GM12878 (cell line): ENCODE results near the gene RFWD3. TPM values are rescaled to one million over a fixed set of nuclear protein-coding genes. Genes with fewer than 3 reads are reported as not detected.

Experiments
- ATAC-seq: fragments of 200-7000 bp; cut with Tn5 transposase; 3 replicates; pipeline ENCODE4 v1.9.1; 2020; ENCODE audit warnings: mild to moderate bottlenecking, moderate library complexity
- BruUV-seq: library from RNA; stranded (reverse); fragments of 400-500 nt; replicated peaks from 2 replicates; lab custom pipeline; 2021; lab: Mats Ljungman, UMichigan
- CTCF ChIA-PET: fragments of 300-600 bp; sonication (Branson Sonifier 250); formaldehyde crosslinking; extraction: SDS; loops from one replicate; lab custom pipeline; 2021; ENCODE audit warnings: inconsistent platforms; lab: Yijun Ruan, JAX
- POLR2A ChIA-PET: fragments of 350-600 bp; formaldehyde crosslinking; extraction: SDS; loops from one replicate; lab custom pipeline; 2021; ENCODE audit warnings: inconsistent platforms; lab: Charles Lee
- RAD21 ChIA-PET: fragments of 300-600 bp; sonication (Branson Sonifier 250); formaldehyde crosslinking; loops from one replicate; lab custom pipeline; 2023; ENCODE audit warnings: antibody characterized with exemption; ENCODE audit not compliant: unreplicated experiment; lab: Charles Lee
- SMC1A ChIA-PET: fragments of 300-600 bp; sonication (Branson Sonifier 250); formaldehyde crosslinking; loops from one replicate; lab custom pipeline; 2023; ENCODE audit not compliant: unreplicated experiment, uncharacterized antibody; lab: Charles Lee
- DNase-seq: peaks from one replicate; pipeline ENCODE4 v3.0.0-alpha.2; 2011; ENCODE audit warnings: low read depth, low spot score
- FAIRE-seq: peaks from 3 replicates; lab custom pipeline; 2011; peaks lifted over from hg19 to GRCh38; lab: Jason Lieb, UNC
- H2AFZ ChIP-seq: 2 replicates; pipeline ENCODE4 v1.6.0; 2011; ENCODE audit warnings: low read depth, low read length, control low read depth; ENCODE audit not compliant: control insufficient read depth
- H3K27ac ChIP-seq: 2 replicates; pipeline ENCODE4 v1.5.1; 2011; ENCODE audit warnings: control low read depth; ENCODE audit not compliant: control insufficient read depth, insufficient read depth
- H3K27me3 ChIP-seq, 2 experiments: replicated peaks in 1 of 2; 2 replicates each; pipeline versions ENCODE4 v1.6.0 to v1.6.1; 2011; ENCODE audit warnings: low read length in 1 of 2; ENCODE audit not compliant: control insufficient read depth in 2 of 2, insufficient read depth in 2 of 2
- H3K36me3 ChIP-seq, 2 experiments: 2 replicates each; pipeline ENCODE4 v1.5.1; 2011; ENCODE audit warnings: low read length in 1 of 2; ENCODE audit not compliant: control insufficient read depth in 2 of 2, insufficient read depth in 2 of 2
- H3K4me1 ChIP-seq: 2 replicates; pipeline ENCODE4 v1.6.1; 2011; ENCODE audit warnings: mild to moderate bottlenecking, low read length, moderate library complexity, mixed read lengths; ENCODE audit not compliant: control insufficient read depth, insufficient read depth
- H3K4me2 ChIP-seq: 2 replicates; pipeline ENCODE4 v1.6.0; 2011; ENCODE audit warnings: control low read depth; ENCODE audit not compliant: control insufficient read depth, insufficient read depth
- H3K4me3 ChIP-seq: fragments of 200-600 bp; sonication (generic); 2 replicates; pipeline ENCODE4 v1.5.1; 2016
- H3K79me2 ChIP-seq: 2 replicates; pipeline ENCODE4 v1.6.0; 2011; ENCODE audit warnings: low read length; ENCODE audit not compliant: control insufficient read depth, insufficient read depth
- H3K9ac ChIP-seq: 2 replicates; pipeline ENCODE4 v1.8.0; 2011; ENCODE audit warnings: low read length, control low read depth, mixed read lengths; ENCODE audit not compliant: control insufficient read depth, insufficient read depth
- H3K9me3 ChIP-seq: replicated peaks from 3 replicates; pipeline ENCODE4 v1.5.1; 2011; ENCODE audit warnings: mild to moderate bottlenecking, low read length; ENCODE audit not compliant: control insufficient read depth, insufficient read depth
- H4K20me1 ChIP-seq: 2 replicates; pipeline ENCODE4 v1.6.0; 2011; ENCODE audit not compliant: control insufficient read depth, insufficient read depth
- CEBPB ChIP-seq, 2 experiments: fragments of 150-350 bp in 1 of 2; IDR thresholded peaks; 2 replicates each; pipeline ENCODE4 v1.6.1; 2012 to 2014; ENCODE audit warnings: low read depth in 2 of 2, low read length in 2 of 2, borderline replicate concordance in 1 of 2, inconsistent platforms in 1 of 2
- CEBPZ ChIP-seq: fragments of 150-350 bp; IDR thresholded peaks from 2 replicates; pipeline ENCODE4 v1.6.1; 2016; ENCODE audit warnings: low read depth, low read length
- CHD2 ChIP-seq: IDR thresholded peaks from 2 replicates; pipeline ENCODE4 v1.6.1; 2011; ENCODE audit warnings: low read depth, low read length, improper control_type of control experiment, borderline replicate concordance
- CREM ChIP-seq: IDR thresholded peaks from 2 replicates; pipeline ENCODE4 v1.6.1; 2014; ENCODE audit warnings: antibody characterized with exemption, low read depth
- EED ChIP-seq: sonication (generic); IDR thresholded peaks from 2 replicates; pipeline ENCODE4 v1.6.1; 2016; ENCODE audit warnings: antibody characterized with exemption, low read depth
- KLF5 ChIP-seq: fragments of 450-650 bp; IDR thresholded peaks from 2 replicates; pipeline ENCODE4 v1.6.1; 2014; ENCODE audit warnings: mild to moderate bottlenecking; ENCODE audit not compliant: partially characterized antibody
- LARP7 ChIP-seq: fragments of 450-650 bp; IDR thresholded peaks from 2 replicates; pipeline ENCODE4 v1.6.1; 2017; ENCODE audit warnings: mild to moderate bottlenecking
- MLLT1 ChIP-seq: fragments of 450-650 bp; IDR thresholded peaks from 2 replicates; pipeline ENCODE4 v1.6.1; 2016; ENCODE audit warnings: mild to moderate bottlenecking
- RAD51 ChIP-seq: fragments of 450-650 bp; IDR thresholded peaks from 2 replicates; pipeline ENCODE4 v1.6.1; 2016; ENCODE audit warnings: moderate library complexity, mild to moderate bottlenecking, inconsistent platforms
- RCOR1 ChIP-seq: conservative IDR thresholded peaks from 2 replicates; pipeline ENCODE4 v1.6.1; 2012; ENCODE audit warnings: low read depth, low read length, improper control_type of control experiment
- SMAD1 ChIP-seq: fragments of 450-650 bp; IDR thresholded peaks from 2 replicates; pipeline ENCODE4 v1.6.1; 2018; ENCODE audit warnings: mild to moderate bottlenecking, low read depth; ENCODE audit not compliant: partially characterized antibody
- SREBF2 ChIP-seq: IDR thresholded peaks from 2 replicates; pipeline ENCODE4 v1.6.1; 2012; ENCODE audit warnings: mild to moderate bottlenecking, low read length
- ZNF274 ChIP-seq: IDR thresholded peaks from one replicate; pipeline ENCODE4 v1.8.0; 2011; ENCODE audit not compliant: insufficient read length, insufficient read depth
- WGBS: methylation state at CpG from one replicate; pipeline ENCODE4 v1.1.6; 2016; ENCODE audit warnings: low lambda C conversion rate; ENCODE audit not compliant: insufficient replicate concordance, insufficient coverage; ENCODE audit errors: missing lambda C conversion rate; 5-methylcytosine and 5-hydroxymethylcytosine counted together
- in situ Hi-C: fragments of 300-500 bp; cut with MboI; formaldehyde crosslinking; loops from 9 replicates; pipeline ENCODE4 v1.14.3; 2018; ENCODE audit warnings: mixed read lengths
- intact Hi-C: fragments of 100-400 bp; cut with micrococcal nuclease; formaldehyde crosslinking; loops from one replicate; pipeline ENCODE4 v1.14.2; 2022; ENCODE audit not compliant: unreplicated experiment
- polyA plus RNA-seq, 11 experiments: library from polyadenylated mRNA; depleted of rRNA in 4 of 11; unstranded in 6 of 11; stranded (reverse) in 5 of 11; fragments of >200 nt; fragmentation: Nextera tagmentation in 4 of 11; fragmentation: Illumina TruSeq in 1 of 11; extraction: Ambion mirVana in 4 of 11; extraction: Trizol in 1 of 11; gene quantifications; 1 replicate in 1 of 11; 2 replicates in 10 of 11; pipeline versions ENCODE4 v1.2.1 to v1.2.3, GENCODE V29; 2011 to 2016; ENCODE audit warnings: inconsistent platforms in 2 of 11, missing spikeins in 2 of 11, low read depth in 1 of 11
- total RNA-seq, 4 experiments: library from RNA; depleted of rRNA in 3 of 4; stranded (reverse); fragments of >200 nt in 3 of 4; fragmentation: Illumina TruSeq in 1 of 4; extraction: Trizol in 1 of 4; gene quantifications; 2 replicates each; pipeline versions ENCODE4 v1.2.1 to v1.2.3, GENCODE V29; 2013 to 2021

The RFWD3 gene
- total and polyA plus RNA-seq, 10 of the 15 experiments (the other 5 are each of a cell fraction or from before 2014, with no cell fraction given) = 10.7 to 78.5 (median 51.2) TPM

GRCh38 chr16:74691093-74691855 is 24.6 kb upstream of the RFWD3 start:
- Histone ChIP-seq H3K36me3 (peaks cover 0 to 8% of the 10 kb centered on the region in 2 experiments; a peak in 1 of 4 replicates), H3K4me3 (no peak overlapping the region), H2AFZ (no peak overlapping the region), H3K9me3 (no peaks in the 10 kb centered on the region), H3K27me3 (no peaks in the 10 kb centered on the region), H3K9ac (no peak overlapping the region), H3K4me2 (no peak overlapping the region), H4K20me1 (no peaks in the 10 kb centered on the region), H3K4me1 (no peaks in the 10 kb centered on the region), H3K27ac (no peak overlapping the region), H3K79me2 (no peaks in the 10 kb centered on the region; the same call in 1 of the 2 replicates)
- ChIA-PET SMC1A (interaction anchor here (0.8 to 0.9 kb wide), 2 partner anchors 8 to 10 kb away, joined by 3 to 4 read pairs; partner anchors contain the start of gene MLKL), POLR2A (interaction anchor here (0.8 kb wide), 1 partner anchor 20 kb away, joined by 3 read pairs; no protein-coding TSS in a partner anchor), RAD21 (no interaction called here), CTCF (interaction anchor here (1.0 to 1.2 kb wide), 2 partner anchors 24 to 171 kb away, joined by 3 read pairs; partner anchors contain the start of gene RFWD3)
- BruUV-seq = no TSS peak
- ATAC-seq (no peak), DNase-seq (no peak), FAIRE-seq (no peak)
- TF ChIP-seq SMAD1 (no peak), KLF5 (no peak), CEBPB (IDR thresholded peaks at IDR 0.05; ENCODE audit: borderline replicate concordance in 1 of 2, low read depth in 2 of 2, low read length in 2 of 2) (no peak), CREM (no peak), CHD2 (no peak)
- intact Hi-C loops = no loop called here
- in situ Hi-C loops = no loop called here
- WGBS = 91% methylated on average over 10 of the region's 10 CpGs

- Histone ChIP-seq H3K4me3 (no peak overlapping the region), H4K20me1 (no peaks in the 10 kb centered on the region), H3K9ac (no peak overlapping the region), H3K27me3 (no peaks in the 10 kb centered on the region), H3K79me2 (no peaks in the 10 kb centered on the region), H3K36me3 (peaks cover 0 to 16% of the 10 kb centered on the region in 2 experiments; a peak in 2 of 4 replicates), H3K4me2 (no peak overlapping the region), H3K4me1 (no peaks in the 10 kb centered on the region), H3K27ac (no peak overlapping the region), H2AFZ (no peak overlapping the region), H3K9me3 (no peaks in the 10 kb centered on the region)
- DNase-seq (no peak), ATAC-seq (no peak), FAIRE-seq (no peak)
- in situ Hi-C loops = no loop called here
- intact Hi-C loops = no loop called here
- no TSS peak for BruUV-seq
- ChIA-PET RAD21 (no interaction called here), SMC1A (no interaction called here), CTCF (no interaction called here), POLR2A (no interaction called here)
- 90% methylated on average over 11 of the region's 11 CpGs for WGBS
- TF ChIP-seq MLLT1 (no peak), RCOR1 (no peak), EED (no peak), ZNF274 (no peak), LARP7 (no peak), CEBPZ (no peak), SREBF2 (no peak), RAD51 (no peak)
Observed at GRCh38 chr16:74682556-74682955, 15.9 kb upstream of the RFWD3 start.
